HG02763 (cell line): ENCODE data around the gene ATP8B4.
A peak's percentile ranks its signal among the peaks of the same experiment; 100 is the strongest.

Source experiments
- ATAC-seq: cut with Tn5 transposase; IDR thresholded peaks from one replicate; pipeline ENCODE4 v1.9.1; 2021; ENCODE audit warnings: mild to moderate bottlenecking, moderate library complexity; ENCODE audit not compliant: unreplicated experiment

The ATP8B4 gene

GRCh38 chr15:49830391-49830790 lies 288.6 kb downstream of the ATP8B4 start:
- ATAC-seq, result no peak

GRCh38 chr15:49827311-49827710 lies 291.7 kb downstream of the ATP8B4 start:
- ATAC-seq, result no peak

GRCh38 chr15:49826640-49827234 lies 292.3 kb downstream of the ATP8B4 start:
- no peak for ATAC-seq

GRCh38 chr15:49824775-49825099 lies 294.3 kb downstream of the ATP8B4 start:
- no peak for ATAC-seq

- ATAC-seq, result no peak
These were observed 294.9 kb downstream of the ATP8B4 start for GRCh38 chr15:49823987-49824774.

- no peak for ATAC-seq
These were observed 301.9 kb downstream of the ATP8B4 start for GRCh38 chr15:49817100-49817499.

GRCh38 chr15:49815950-49816349 lies 303.1 kb downstream of the ATP8B4 start:
- peak; percentile 78 for ATAC-seq

GRCh38 chr15:49815526-49815925 lies 303.5 kb downstream of the ATP8B4 start:
- ATAC-seq, result peak; percentile 12

GRCh38 chr15:49814709-49815108 lies 304.3 kb downstream of the ATP8B4 start:
- ATAC-seq, result no peak

- ATAC-seq, result no peak
These were observed 305.4 kb downstream of the ATP8B4 start for GRCh38 chr15:49813625-49814024.

- ATAC-seq, result no peak
These were observed 308.3 kb downstream of the ATP8B4 start for GRCh38 chr15:49810720-49811119.

GRCh38 chr15:49809894-49810609 lies 309.0 kb downstream of the ATP8B4 start:
- no peak for ATAC-seq

- ATAC-seq, result no peak
These were observed 310.7 kb downstream of the ATP8B4 start for GRCh38 chr15:49808341-49808740.
